Endothelial cell of umbilical vein (primary cell): ENCODE measurements around the gene KRTAP4-5.
"Not testable (repeated sequence)": the region's sequence is repeated elsewhere in the genome, so short reads cannot be mapped to it uniquely, and the experiment has no call there.

Experiments used
- CTCF ChIP-seq, 2 donors: IDR thresholded peaks; 1 replicate in 1 of 2; 2 replicates in 1 of 2; pipeline ENCODE4 v1.5.1; 2011; ENCODE audit warnings: low read length in 2 of 2, mild to moderate bottlenecking in 2 of 2, moderate library complexity in 2 of 2, control low read depth in 1 of 2, inconsistent platforms in 1 of 2, low read depth in 1 of 2; ENCODE audit not compliant: insufficient read depth in 1 of 2; ENCODE audit errors: extremely low read depth in 1 of 2
- EZH2 ChIP-seq: IDR thresholded peaks from 2 replicates; pipeline ENCODE4 v1.6.1; 2012; ENCODE audit warnings: borderline replicate concordance, low read depth, mild to moderate bottlenecking, moderate library complexity, low read length, inconsistent platforms; ENCODE audit not compliant: severe bottlenecking
- FOS ChIP-seq: IDR thresholded peaks from 2 replicates; pipeline ENCODE4 v1.6.1; 2011; ENCODE audit warnings: mild to moderate bottlenecking, low read length, moderate library complexity, borderline replicate concordance; ENCODE audit not compliant: insufficient read depth
- GATA2 ChIP-seq: IDR thresholded peaks from 2 replicates; pipeline ENCODE4 v1.7.0; 2011; ENCODE audit warnings: low read depth, mild to moderate bottlenecking, moderate library complexity, mixed read lengths, low read length; ENCODE audit not compliant: insufficient read length, insufficient read depth
- MAX ChIP-seq: IDR thresholded peaks from 2 replicates; pipeline ENCODE4 v1.6.1; 2011; ENCODE audit not compliant: insufficient read depth, insufficient read length
- MYC ChIP-seq: IDR thresholded peaks from one replicate; pipeline ENCODE4 v1.6.1; 2011; ENCODE audit warnings: mild to moderate bottlenecking, low read depth, low read length
- POLR2A ChIP-seq: IDR thresholded peaks from 2 replicates; pipeline ENCODE4 v1.6.1; 2012; ENCODE audit warnings: low read depth, mild to moderate bottlenecking, control low read depth, low read length
- POLR2AphosphoS5 ChIP-seq: IDR thresholded peaks from 2 replicates; pipeline ENCODE4 v1.6.1; 2012; ENCODE audit warnings: low read depth, mild to moderate bottlenecking, control low read depth, low read length, moderate library complexity; ENCODE audit not compliant: insufficient read depth

DNA sequence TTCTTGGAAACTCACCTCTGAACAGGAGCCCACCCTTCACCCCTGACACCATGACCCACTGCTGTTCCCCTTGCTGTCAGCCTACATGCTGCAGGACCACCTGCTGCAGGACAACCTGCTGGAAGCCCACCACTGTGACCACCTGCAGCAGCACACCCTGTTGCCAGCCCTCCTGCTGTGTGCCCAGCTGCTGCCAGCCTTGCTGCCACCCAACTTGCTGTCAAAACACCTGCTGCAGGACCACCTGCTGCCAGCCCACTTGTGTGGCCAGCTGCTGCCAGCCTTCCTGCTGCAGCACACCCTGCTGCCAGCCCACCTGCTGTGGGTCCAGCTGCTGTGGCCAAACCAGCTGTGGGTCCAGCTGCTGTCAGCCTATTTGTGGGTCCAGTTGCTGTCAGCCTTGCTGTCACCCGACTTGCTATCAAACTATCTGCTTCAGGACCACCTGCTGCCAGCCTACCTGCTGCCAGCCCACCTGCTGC is 40.3 kb upstream of the KRTAP4-5 start, which contains the start of gene KRTAP9-1:
- TF ChIP-seq CTCF (IDR thresholded peaks at IDR 0.05; ENCODE audit: extremely low read depth in 1 of 2, insufficient read depth in 1 of 2, low read depth in 1 of 2, low read length in 2 of 2); MAX; GATA2; FOS; POLR2AphosphoS5; POLR2A; EZH2; MYC: not testable (repeated sequence)
